Measurements from ENCODE around the gene PRR12. TPM values are rescaled to one million over a fixed set of nuclear protein-coding genes. Genes with fewer than 3 reads are reported as not detected.

PRR12 gene
- polyA plus RNA-seq, 1 donor (not counting 4 experiments of a cell fraction or from before 2014, with no cell fraction given), result 0.35 TPM

DNA sequence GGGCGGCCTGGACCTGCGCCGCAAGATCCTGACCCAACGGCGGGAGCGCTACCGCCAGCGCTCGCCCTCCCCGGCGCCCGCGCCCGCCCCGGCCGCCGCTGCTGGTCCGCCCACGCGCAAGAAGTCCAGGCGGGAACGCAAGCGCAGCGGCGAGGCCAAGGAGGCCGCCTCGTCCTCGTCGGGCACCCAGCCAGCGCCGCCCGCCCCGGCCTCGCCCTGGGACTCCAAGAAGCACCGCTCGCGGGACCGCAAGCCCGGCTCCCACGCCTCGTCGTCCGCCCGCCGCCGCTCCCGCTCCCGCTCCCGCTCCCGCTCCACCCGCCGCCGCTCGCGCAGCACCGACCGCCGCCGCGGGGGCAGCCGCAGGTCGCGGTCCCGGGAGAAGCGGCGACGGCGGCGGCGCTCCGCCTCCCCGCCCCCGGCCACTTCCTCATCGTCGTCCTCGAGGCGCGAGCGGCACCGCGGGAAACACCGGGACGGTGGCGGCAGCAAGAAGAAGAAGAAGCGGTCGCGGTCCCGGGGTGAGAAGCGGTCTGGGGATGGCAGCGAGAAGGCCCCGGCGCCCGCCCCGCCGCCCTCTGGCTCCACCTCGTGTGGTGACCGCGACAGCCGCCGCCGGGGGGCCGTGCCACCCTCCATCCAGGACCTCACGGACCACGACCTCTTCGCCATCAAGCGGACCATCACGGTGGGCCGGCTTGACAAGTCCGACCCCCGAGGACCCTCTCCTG lies 61.0 kb downstream of the PRR12 start:
- dilution Hi-C loops (cut with MboI; ENCODE audit: extremely low pct_ligation_motif_present, low sequenced_read_pairs), result no loop called here

DNA sequence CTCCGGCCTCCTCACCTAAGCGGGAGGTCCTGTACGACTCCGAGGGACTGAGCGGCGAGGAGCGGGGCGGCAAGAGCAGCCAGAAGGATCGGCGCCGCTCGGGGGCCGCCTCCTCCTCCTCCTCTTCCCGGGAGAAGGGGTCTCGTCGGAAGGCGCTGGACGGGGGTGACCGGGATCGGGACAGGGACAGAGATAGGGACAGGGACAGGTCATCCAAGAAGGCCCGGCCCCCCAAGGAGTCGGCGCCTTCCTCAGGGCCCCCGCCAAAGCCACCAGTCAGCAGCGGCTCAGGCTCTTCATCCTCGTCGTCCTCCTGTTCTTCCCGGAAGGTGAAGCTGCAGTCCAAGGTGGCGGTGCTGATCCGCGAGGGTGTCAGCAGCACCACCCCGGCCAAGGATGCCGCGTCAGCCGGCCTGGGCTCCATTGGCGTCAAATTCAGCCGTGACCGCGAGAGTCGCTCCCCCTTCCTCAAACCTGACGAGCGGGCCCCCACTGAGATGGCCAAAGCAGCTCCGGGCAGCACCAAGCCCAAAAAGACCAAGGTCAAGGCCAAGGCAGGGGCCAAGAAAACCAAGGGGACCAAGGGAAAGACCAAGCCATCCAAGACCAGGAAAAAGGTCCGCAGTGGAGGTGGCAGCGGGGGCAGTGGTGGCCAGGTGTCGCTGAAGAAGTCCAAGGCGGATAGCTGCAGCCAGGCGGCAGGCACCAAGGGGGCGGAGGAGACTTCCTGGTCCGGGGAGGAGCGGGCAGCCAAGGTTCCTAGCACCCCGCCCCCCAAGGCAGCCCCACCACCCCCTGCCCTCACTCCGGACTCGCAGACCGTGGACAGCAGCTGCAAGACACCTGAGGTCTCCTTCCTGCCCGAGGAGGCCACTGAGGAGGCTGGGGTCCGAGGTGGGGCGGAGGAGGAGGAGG lies 61.8 kb downstream of the PRR12 start:
- Histone ChIP-seq H3K4me3 (ENCODE audit: control insufficient read depth in 2 of 3, extremely low read depth in 1 of 3, insufficient read depth in 2 of 3, low read depth in 1 of 3, low read length in 3 of 3) (no peak overlapping the region), H3K79me2 (ENCODE audit: control insufficient read depth, insufficient read depth, low read length) (peaks cover 35% of the 10 kb centered on the region), H2AFZ (ENCODE audit: control insufficient read depth, low read length) (no peak overlapping the region), H4K20me1 (ENCODE audit: control insufficient read depth, extremely low read depth, insufficient read depth, low read length) (peaks cover 9% of the 10 kb centered on the region), H3K9me1 (ENCODE audit: control insufficient read depth, extremely low read depth, insufficient read depth, low read length) (no peaks in the 10 kb centered on the region), H3K36me3 (ENCODE audit: control insufficient read depth in 2 of 2, extremely low read depth in 1 of 2, insufficient read depth in 2 of 2, low read length in 2 of 2) (peaks cover 42 to 44% of the 10 kb centered on the region in 2 experiments), H3K4me1 (ENCODE audit: control insufficient read depth, extremely low read depth, insufficient read depth, low read length) (no peaks in the 10 kb centered on the region), H3K27me3 (ENCODE audit: control insufficient read depth, extremely low read depth, insufficient read depth, low read length) (no peaks in the 10 kb centered on the region), H3K4me2 (ENCODE audit: control insufficient read depth, extremely low read depth, insufficient read depth, low read depth, low read length) (no peak overlapping the region), H3K9ac (ENCODE audit: control insufficient read depth, extremely low read depth, insufficient read depth, low read length) (no peak overlapping the region), H3K27ac (ENCODE audit: control insufficient read depth, insufficient read depth, low read length) (no peak overlapping the region), H3K9me3 (ENCODE audit: control insufficient read depth, low read depth, low read length) (no peaks in the 10 kb centered on the region)
- DNase-seq (ENCODE audit: low read depth, low spot score) (no peak), FAIRE-seq (no peak)
- TF ChIP-seq, protein P1, sequence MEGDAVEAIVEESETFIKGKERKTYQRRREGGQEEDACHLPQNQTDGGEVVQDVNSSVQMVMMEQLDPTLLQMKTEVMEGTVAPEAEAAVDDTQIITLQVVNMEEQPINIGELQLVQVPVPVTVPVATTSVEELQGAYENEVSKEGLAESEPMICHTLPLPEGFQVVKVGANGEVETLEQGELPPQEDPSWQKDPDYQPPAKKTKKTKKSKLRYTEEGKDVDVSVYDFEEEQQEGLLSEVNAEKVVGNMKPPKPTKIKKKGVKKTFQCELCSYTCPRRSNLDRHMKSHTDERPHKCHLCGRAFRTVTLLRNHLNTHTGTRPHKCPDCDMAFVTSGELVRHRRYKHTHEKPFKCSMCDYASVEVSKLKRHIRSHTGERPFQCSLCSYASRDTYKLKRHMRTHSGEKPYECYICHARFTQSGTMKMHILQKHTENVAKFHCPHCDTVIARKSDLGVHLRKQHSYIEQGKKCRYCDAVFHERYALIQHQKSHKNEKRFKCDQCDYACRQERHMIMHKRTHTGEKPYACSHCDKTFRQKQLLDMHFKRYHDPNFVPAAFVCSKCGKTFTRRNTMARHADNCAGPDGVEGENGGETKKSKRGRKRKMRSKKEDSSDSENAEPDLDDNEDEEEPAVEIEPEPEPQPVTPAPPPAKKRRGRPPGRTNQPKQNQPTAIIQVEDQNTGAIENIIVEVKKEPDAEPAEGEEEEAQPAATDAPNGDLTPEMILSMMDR (optimal IDR thresholded peaks at IDR 0.05 in 1 of 3, IDR thresholded peaks at IDR 0.05 in 1 of 3, conservative IDR thresholded peaks at IDR 0.05 in 1 of 3; ENCODE audit: extremely low read depth in 1 of 3, insufficient read depth in 2 of 3, low read length in 3 of 3), result no peak
- no peak for TF ChIP-seq EZH2 (IDR thresholded peaks at IDR 0.05; ENCODE audit: low read length)
- dilution Hi-C loops (cut with MboI; ENCODE audit: extremely low pct_ligation_motif_present, low sequenced_read_pairs), result no loop called here

More for the DNA sequence above, 61.0 kb downstream of the PRR12 start:
- FAIRE-seq, result no peak
- no peak for DNase-seq (ENCODE audit: low read depth, low spot score)
- Histone ChIP-seq H4K20me1 (ENCODE audit: control insufficient read depth, extremely low read depth, insufficient read depth, low read length) (peaks cover 9% of the 10 kb centered on the region), H2AFZ (ENCODE audit: control insufficient read depth, low read length) (no peak overlapping the region), H3K9me1 (ENCODE audit: control insufficient read depth, extremely low read depth, insufficient read depth, low read length) (no peaks in the 10 kb centered on the region), H3K4me2 (ENCODE audit: control insufficient read depth, extremely low read depth, insufficient read depth, low read depth, low read length) (no peak overlapping the region), H3K9me3 (ENCODE audit: control insufficient read depth, low read depth, low read length) (no peaks in the 10 kb centered on the region), H3K27me3 (ENCODE audit: control insufficient read depth, extremely low read depth, insufficient read depth, low read length) (no peaks in the 10 kb centered on the region), H3K9ac (ENCODE audit: control insufficient read depth, extremely low read depth, insufficient read depth, low read length) (no peak overlapping the region), H3K27ac (ENCODE audit: control insufficient read depth, insufficient read depth, low read length) (no peak overlapping the region), H3K4me1 (ENCODE audit: control insufficient read depth, extremely low read depth, insufficient read depth, low read length) (no peaks in the 10 kb centered on the region), H3K36me3 (ENCODE audit: control insufficient read depth in 2 of 2, extremely low read depth in 1 of 2, insufficient read depth in 2 of 2, low read length in 2 of 2) (peaks cover 43 to 44% of the 10 kb centered on the region in 2 experiments), H3K4me3 (ENCODE audit: control insufficient read depth in 2 of 3, extremely low read depth in 1 of 3, insufficient read depth in 2 of 3, low read depth in 1 of 3, low read length in 3 of 3) (no peak overlapping the region), H3K79me2 (ENCODE audit: control insufficient read depth, insufficient read depth, low read length) (peaks cover 42% of the 10 kb centered on the region)
- TF ChIP-seq EZH2 (IDR thresholded peaks at IDR 0.05; ENCODE audit: low read length), result no peak
- TF ChIP-seq, protein P1 (optimal IDR thresholded peaks at IDR 0.05 in 1 of 3, IDR thresholded peaks at IDR 0.05 in 1 of 3, conservative IDR thresholded peaks at IDR 0.05 in 1 of 3; ENCODE audit: extremely low read depth in 1 of 3, insufficient read depth in 2 of 3, low read length in 3 of 3), result no peak

Data from keratinocyte (primary cell).